Brain microvascular endothelial cell (primary cell): ENCODE results near the gene TSSK1B.

Experiments
- DNase-seq: peaks from one replicate; pipeline ENCODE4 v3.0.0-alpha.2; 2020
- H3K27ac ChIP-seq: fragments of 250-450 bp; sonication (Bioruptor Pico); 2 replicates; pipeline ENCODE4 v1.5.1; 2020; ENCODE audit warnings: mild to moderate bottlenecking, moderate library complexity
- H3K27me3 ChIP-seq: fragments of 250-450 bp; sonication (Bioruptor Pico); replicated peaks from 2 replicates; pipeline ENCODE4 v1.5.1; 2020; ENCODE audit warnings: mild to moderate bottlenecking
- H3K36me3 ChIP-seq: fragments of 250-450 bp; sonication (Bioruptor Pico); replicated peaks from 2 replicates; pipeline ENCODE4 v1.5.1; 2020; ENCODE audit warnings: mild to moderate bottlenecking
- H3K4me3 ChIP-seq: 2 replicates; pipeline ENCODE4 v1.5.1; 2011; ENCODE audit warnings: low read depth, mild to moderate bottlenecking, control low read depth, low read length, moderate library complexity
- CTCF ChIP-seq: IDR thresholded peaks from 2 replicates; pipeline ENCODE4 v1.5.1; 2011; ENCODE audit warnings: low read depth, mild to moderate bottlenecking, moderate library complexity, low read length, control low read depth, inconsistent platforms; ENCODE audit errors: missing control alignments
- in situ Hi-C: cut with HindIII; loops from 2 replicates; pipeline ENCODE4 v1.10.0; 2017; ENCODE audit warnings: low sequenced_read_pairs, low pct_ligation_motif_present

The TSSK1B gene

GRCh38 chr5:113397046-113397445 is 37.7 kb downstream of the TSSK1B start:
- Histone ChIP-seq H3K27ac (no peak overlapping the region), H3K27me3 (no peaks in the 10 kb centered on the region), H3K36me3 (no peaks in the 10 kb centered on the region), H3K4me3 (no peak overlapping the region)
- TF ChIP-seq CTCF: no peak
- in situ Hi-C loops: no loop called here
- no peak for DNase-seq

GRCh38 chr5:113394658-113395057 is 40.1 kb downstream of the TSSK1B start:
- no peaks in the 10 kb centered on the region for H3K27me3 ChIP-seq
- in situ Hi-C loops: no loop called here
- DNase-seq: no peak
- no peak overlapping the region for H3K27ac ChIP-seq
- TF ChIP-seq CTCF: no peak
- H3K36me3 ChIP-seq: no peaks in the 10 kb centered on the region
- no peak overlapping the region for H3K4me3 ChIP-seq

GRCh38 chr5:113390224-113390623 is 44.6 kb downstream of the TSSK1B start:
- Histone ChIP-seq H3K36me3 (no peaks in the 10 kb centered on the region), H3K4me3 (no peak overlapping the region), H3K27me3 (no peaks in the 10 kb centered on the region), H3K27ac (no peak overlapping the region)
- no peak for TF ChIP-seq CTCF
- DNase-seq: no peak
- in situ Hi-C loops: no loop called here

GRCh38 chr5:113389116-113389515 is 45.7 kb downstream of the TSSK1B start:
- no peak overlapping the region for H3K4me3 ChIP-seq
- in situ Hi-C loops: no loop called here
- no peak overlapping the region for H3K27ac ChIP-seq
- TF ChIP-seq CTCF: no peak
- DNase-seq: no peak
- no peaks in the 10 kb centered on the region for H3K36me3 ChIP-seq
- H3K27me3 ChIP-seq: no peaks in the 10 kb centered on the region

- DNase-seq: no peak
- Histone ChIP-seq H3K4me3 (no peak overlapping the region), H3K36me3 (no peaks in the 10 kb centered on the region), H3K27ac (no peak overlapping the region), H3K27me3 (no peaks in the 10 kb centered on the region)
- TF ChIP-seq CTCF: no peak
- in situ Hi-C loops: no loop called here
These were observed 46.9 kb downstream of the TSSK1B start for GRCh38 chr5:113387844-113388243.

GRCh38 chr5:113384782-113385285 is 50.0 kb downstream of the TSSK1B start:
- no peak overlapping the region for H3K4me3 ChIP-seq
- in situ Hi-C loops: no loop called here
- H3K27me3 ChIP-seq: no peaks in the 10 kb centered on the region
- H3K36me3 ChIP-seq: no peaks in the 10 kb centered on the region
- no peak for TF ChIP-seq CTCF
- no peak overlapping the region for H3K27ac ChIP-seq
- DNase-seq: no peak
